ENCODE data around the gene MAST4. TPM values are rescaled to one million over a fixed set of nuclear protein-coding genes. Genes with fewer than 3 reads are reported as not detected.

MAST4 gene
- total and polyA plus RNA-seq, 2 of the 13 experiments (the other 11 are each of a cell fraction or from before 2014, with no cell fraction given) = 3.4 to 3.7 TPM

GRCh38 chr5:66554884-66555283 is 41.3 kb upstream of the MAST4 start (continued):
- TF ChIP-seq USF2 (IDR thresholded peaks at IDR 0.05; ENCODE audit: low read depth, low read length) (no peak), USF2 (CRISPR knock-in tag; IDR thresholded peaks at IDR 0.05; ENCODE audit: borderline replicate concordance) (no peak), HIC2 (CRISPR knock-in tag; IDR thresholded peaks at IDR 0.05; ENCODE audit: low read depth) (no peak), U2AF2 (IDR thresholded peaks at IDR 0.05; ENCODE audit: low read depth, low read length) (no peak), MEIS1 (CRISPR knock-in tag; IDR thresholded peaks at IDR 0.05; ENCODE audit: borderline replicate concordance) (no peak), ZNF616 (CRISPR knock-in tag; IDR thresholded peaks at IDR 0.05; ENCODE audit: low read depth) (no peak), ZNF558 (CRISPR knock-in tag; IDR thresholded peaks at IDR 0.05; ENCODE audit: borderline replicate concordance) (no peak)

GRCh38 chr5:66558560-66558959 is 37.6 kb upstream of the MAST4 start:
- TF ChIP-seq HMG20B (CRISPR knock-in tag; conservative IDR thresholded peaks at IDR 0.05) = no peak
- no peak for TF ChIP-seq ZNF850 (CRISPR knock-in tag; conservative IDR thresholded peaks at IDR 0.05)
- TF ChIP-seq TCF7 (IDR thresholded peaks at IDR 0.05; ENCODE audit: low read depth) = no peak
- no peak for TF ChIP-seq RAD21 (CRISPR knock-in tag; IDR thresholded peaks at IDR 0.05)
- TF ChIP-seq HMGA1 (CRISPR knock-in tag; conservative IDR thresholded peaks at IDR 0.05) = no peak
- no peak for TF ChIP-seq DNMT3B (CRISPR knock-in tag; conservative IDR thresholded peaks at IDR 0.05)
- TF ChIP-seq ZNF512 (CRISPR knock-in tag; IDR thresholded peaks at IDR 0.05) = no peak
- ChIA-PET POLR2A (no interaction called here), CTCF (ENCODE audit: low intra/inter-chr PET ratio, low total read pairs) (no interaction called here)
- no peak overlapping the region for H3K9ac ChIP-seq (ENCODE audit: insufficient read depth, low read depth, low read length)
- no peaks in the 10 kb centered on the region for H3K36me3 ChIP-seq (replicated peaks in 1 of 2; ENCODE audit: control insufficient read depth in 1 of 2, insufficient read depth in 2 of 2, low read length in 2 of 2)
- in situ Hi-C loops (cut with HindIII; ENCODE audit: extremely low pct_ligation_motif_present, low pct_unique_long_range_greater_than_20kb) (no loop called here), intact Hi-C loops (cut with micrococcal nuclease; ENCODE audit: unreplicated experiment) (no loop called here)
- BruUV-seq (replicated peaks) = no TSS peak
- DNase-seq (ENCODE audit: low spot score) = no peak
- no peak overlapping the region for H3K4me3 ChIP-seq (replicated peaks in 1 of 3; ENCODE audit: insufficient read depth in 1 of 3, low read depth in 2 of 3, low read length in 3 of 3)
- no peaks in the 10 kb centered on the region for H3K79me2 ChIP-seq (ENCODE audit: insufficient read depth, low read length)
- WGBS (ENCODE audit: low lambda C conversion rate) = 23% methylated on average over 3 of the region's 3 CpGs
- no peak overlapping the region for H3K27ac ChIP-seq (ENCODE audit: extremely low read length, insufficient read depth, low read length)
- H3K4me2 ChIP-seq (ENCODE audit: low read depth, low read length) = no peak overlapping the region
- H3K9me3 ChIP-seq (ENCODE audit: low read length) = peaks cover 4% of the 10 kb centered on the region
- FAIRE-seq = no peak
- no peaks in the 10 kb centered on the region for H4K20me1 ChIP-seq (ENCODE audit: insufficient read depth, low read length)
- ATAC-seq = no peak
- H3K4me1 ChIP-seq (ENCODE audit: insufficient read depth, low read length) = no peaks in the 10 kb centered on the region
- H2AFZ ChIP-seq (ENCODE audit: low read length) = no peak overlapping the region
- no peaks in the 10 kb centered on the region for H3K27me3 ChIP-seq (ENCODE audit: control insufficient read depth in 1 of 2, insufficient read depth in 2 of 2, low read length in 2 of 2)

Data from HepG2 (cell line).